Panc1 (cell line): ENCODE measurements around the gene MAPRE2.

ENCODE experiments used
- CTCF ChIP-seq: fragments of 450-650 bp; IDR thresholded peaks from 2 replicates; pipeline ENCODE4 v1.5.1; 2017; ENCODE audit warnings: mild to moderate bottlenecking
- POLR2AphosphoS5 ChIP-seq: IDR thresholded peaks from 2 replicates; pipeline ENCODE4 v1.6.1; 2012; ENCODE audit warnings: mild to moderate bottlenecking, low read depth, low read length, moderate library complexity
- SIN3A ChIP-seq: IDR thresholded peaks from 2 replicates; pipeline ENCODE4 v1.6.1; 2012; ENCODE audit warnings: low read depth, mild to moderate bottlenecking, low read length, moderate library complexity, borderline replicate concordance; ENCODE audit not compliant: insufficient read depth

GRCh38 chr18:35127201-35127600 is 86.0 kb downstream of the MAPRE2 start:
- no peak for TF ChIP-seq CTCF
- TF ChIP-seq POLR2AphosphoS5, result no peak
- no peak for TF ChIP-seq SIN3A
